ENCODE data around the gene LRWD1.

DNA sequence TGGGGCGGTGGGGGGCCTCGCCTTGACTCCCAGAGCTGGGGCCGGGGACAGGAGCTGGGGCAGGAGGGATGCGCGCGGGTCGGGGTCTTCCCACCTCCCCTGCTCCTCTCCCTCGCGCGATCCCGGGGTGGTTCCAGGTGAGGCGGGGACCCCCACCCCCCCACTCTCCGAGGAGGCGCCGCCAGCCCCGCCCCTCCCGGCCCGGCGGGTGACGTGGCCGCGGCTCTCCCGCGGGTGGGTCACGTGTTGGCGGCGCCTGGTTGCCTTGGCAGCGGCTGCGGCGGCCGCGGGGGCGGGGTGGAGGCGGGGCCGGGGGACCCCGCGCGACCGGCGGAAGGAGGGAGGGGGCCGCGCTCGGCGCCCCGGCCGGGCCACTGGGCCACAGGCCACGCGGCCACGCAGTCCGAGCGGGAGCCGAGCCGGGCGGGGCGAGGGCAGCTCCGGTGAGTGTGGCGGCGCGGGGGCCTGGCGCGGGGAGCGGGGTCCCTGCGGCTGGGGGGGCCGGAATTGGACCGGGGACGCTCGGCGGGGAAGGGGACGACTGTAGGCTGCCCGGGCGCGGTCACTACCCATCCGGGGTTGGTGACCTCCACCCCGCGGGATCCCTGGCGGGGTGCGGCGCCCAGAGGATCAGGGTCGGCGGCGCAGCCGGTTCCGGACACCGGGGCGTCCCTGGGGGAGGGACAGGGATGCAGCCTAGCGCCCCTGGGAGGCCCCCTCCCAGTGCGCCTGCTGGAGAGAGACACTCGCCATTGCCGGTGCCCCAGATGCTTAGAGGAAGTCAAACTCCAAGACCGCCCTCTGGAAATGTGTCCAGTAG, 31.4 kb upstream of the LRWD1 start, which contains the start of gene ORAI2:
- no peak for TF ChIP-seq NPAS2 (CRISPR knock-in tag; IDR thresholded peaks at IDR 0.05; ENCODE audit: borderline replicate concordance)
- TF ChIP-seq, protein P1, sequence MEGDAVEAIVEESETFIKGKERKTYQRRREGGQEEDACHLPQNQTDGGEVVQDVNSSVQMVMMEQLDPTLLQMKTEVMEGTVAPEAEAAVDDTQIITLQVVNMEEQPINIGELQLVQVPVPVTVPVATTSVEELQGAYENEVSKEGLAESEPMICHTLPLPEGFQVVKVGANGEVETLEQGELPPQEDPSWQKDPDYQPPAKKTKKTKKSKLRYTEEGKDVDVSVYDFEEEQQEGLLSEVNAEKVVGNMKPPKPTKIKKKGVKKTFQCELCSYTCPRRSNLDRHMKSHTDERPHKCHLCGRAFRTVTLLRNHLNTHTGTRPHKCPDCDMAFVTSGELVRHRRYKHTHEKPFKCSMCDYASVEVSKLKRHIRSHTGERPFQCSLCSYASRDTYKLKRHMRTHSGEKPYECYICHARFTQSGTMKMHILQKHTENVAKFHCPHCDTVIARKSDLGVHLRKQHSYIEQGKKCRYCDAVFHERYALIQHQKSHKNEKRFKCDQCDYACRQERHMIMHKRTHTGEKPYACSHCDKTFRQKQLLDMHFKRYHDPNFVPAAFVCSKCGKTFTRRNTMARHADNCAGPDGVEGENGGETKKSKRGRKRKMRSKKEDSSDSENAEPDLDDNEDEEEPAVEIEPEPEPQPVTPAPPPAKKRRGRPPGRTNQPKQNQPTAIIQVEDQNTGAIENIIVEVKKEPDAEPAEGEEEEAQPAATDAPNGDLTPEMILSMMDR (IDR thresholded peaks at IDR 0.05) = no peak
- TF ChIP-seq NFE2L2 (conservative IDR thresholded peaks at IDR 0.05; ENCODE audit: low read length) = no peak
- TF ChIP-seq BHLHE40 (IDR thresholded peaks at IDR 0.05; ENCODE audit: low read depth, low read length) = no peak
- TF ChIP-seq PHF8 (IDR thresholded peaks at IDR 0.05; ENCODE audit: borderline replicate concordance, low read depth) = peak; percentile 61; the same call in 1 of the 2 replicates
- no peak for TF ChIP-seq NR3C1 (IDR thresholded peaks at IDR 0.05)
- no peak; the same call in 1 of the 2 replicates for TF ChIP-seq USF2 (IDR thresholded peaks at IDR 0.05)
- TF ChIP-seq MAFK (IDR thresholded peaks at IDR 0.05; ENCODE audit: partially characterized antibody) = no peak
- peak; percentile 56 for TF ChIP-seq POLR2A (IDR thresholded peaks at IDR 0.05; ENCODE audit: low read length)
- TF ChIP-seq, protein P2, sequence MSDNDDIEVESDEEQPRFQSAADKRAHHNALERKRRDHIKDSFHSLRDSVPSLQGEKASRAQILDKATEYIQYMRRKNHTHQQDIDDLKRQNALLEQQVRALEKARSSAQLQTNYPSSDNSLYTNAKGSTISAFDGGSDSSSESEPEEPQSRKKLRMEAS (IDR thresholded peaks at IDR 0.05) = no peak
- no peak for TF ChIP-seq RARB (CRISPR knock-in tag; IDR thresholded peaks at IDR 0.05)
